AG10803 (cell line): ENCODE results near the gene MICU1.
A peak's percentile ranks its signal among the peaks of the same experiment; 100 is the strongest.

Experiments used
- DNase-seq: peaks from one replicate; pipeline ENCODE4 v3.0.0; 2010; ENCODE audit warnings: low read depth
- H3K4me3 ChIP-seq: 2 replicates; pipeline ENCODE4 v1.5.1; 2011; ENCODE audit warnings: mild to moderate bottlenecking, low read length, control low read depth
- TF ChIP-seq, protein P1 (sequence below): conservative IDR thresholded peaks from 2 replicates; pipeline ENCODE4 v1.5.1; 2011; ENCODE audit warnings: mild to moderate bottlenecking, low read length, control low read depth, inconsistent platforms

Gene MICU1

GRCh38 chr10:72318418-72319262, 307.2 kb downstream of the MICU1 start:
- DNase-seq = no peak
- TF ChIP-seq, protein P1, sequence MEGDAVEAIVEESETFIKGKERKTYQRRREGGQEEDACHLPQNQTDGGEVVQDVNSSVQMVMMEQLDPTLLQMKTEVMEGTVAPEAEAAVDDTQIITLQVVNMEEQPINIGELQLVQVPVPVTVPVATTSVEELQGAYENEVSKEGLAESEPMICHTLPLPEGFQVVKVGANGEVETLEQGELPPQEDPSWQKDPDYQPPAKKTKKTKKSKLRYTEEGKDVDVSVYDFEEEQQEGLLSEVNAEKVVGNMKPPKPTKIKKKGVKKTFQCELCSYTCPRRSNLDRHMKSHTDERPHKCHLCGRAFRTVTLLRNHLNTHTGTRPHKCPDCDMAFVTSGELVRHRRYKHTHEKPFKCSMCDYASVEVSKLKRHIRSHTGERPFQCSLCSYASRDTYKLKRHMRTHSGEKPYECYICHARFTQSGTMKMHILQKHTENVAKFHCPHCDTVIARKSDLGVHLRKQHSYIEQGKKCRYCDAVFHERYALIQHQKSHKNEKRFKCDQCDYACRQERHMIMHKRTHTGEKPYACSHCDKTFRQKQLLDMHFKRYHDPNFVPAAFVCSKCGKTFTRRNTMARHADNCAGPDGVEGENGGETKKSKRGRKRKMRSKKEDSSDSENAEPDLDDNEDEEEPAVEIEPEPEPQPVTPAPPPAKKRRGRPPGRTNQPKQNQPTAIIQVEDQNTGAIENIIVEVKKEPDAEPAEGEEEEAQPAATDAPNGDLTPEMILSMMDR = no peak
- peak overlapping the region; percentile 51 for H3K4me3 ChIP-seq
